GM12878 (cell line): Measurements from ENCODE around the gene SCNN1B.

Experiments used
- CTCF ChIP-seq, 3 experiments: IDR thresholded peaks in 2 of 3; conservative IDR thresholded peaks in 1 of 3; 2 replicates each; pipeline ENCODE4 v1.5.1; 2011; ENCODE audit warnings: low read depth in 3 of 3, low read length in 3 of 3, mild to moderate bottlenecking in 3 of 3, control low read depth in 2 of 3, moderate library complexity in 2 of 3, inconsistent platforms in 1 of 3, mixed read lengths in 1 of 3; ENCODE audit not compliant: control insufficient read depth in 2 of 3, insufficient read depth in 1 of 3; ENCODE audit errors: extremely low read depth in 1 of 3
- NFYB ChIP-seq: IDR thresholded peaks from 2 replicates; pipeline ENCODE4 v1.6.1; 2011; ENCODE audit warnings: low read depth, mild to moderate bottlenecking, low read length, improper control_type of control experiment, moderate library complexity; ENCODE audit not compliant: insufficient read depth
- POLR2A ChIP-seq: IDR thresholded peaks from 2 replicates; pipeline ENCODE4 v1.6.1; 2011; ENCODE audit warnings: low read depth, mild to moderate bottlenecking, low read length
- RAD21 ChIP-seq: IDR thresholded peaks from 2 replicates; pipeline ENCODE4 v1.6.1; 2011; ENCODE audit warnings: mild to moderate bottlenecking, low read depth, low read length, moderate library complexity; ENCODE audit not compliant: insufficient read depth

- TF ChIP-seq RAD21 (no peak), CTCF (IDR thresholded peaks at IDR 0.05 in 2 of 3, conservative IDR thresholded peaks at IDR 0.05 in 1 of 3; ENCODE audit: control insufficient read depth in 2 of 3, extremely low read depth in 1 of 3, insufficient read depth in 1 of 3, low read depth in 3 of 3, low read length in 3 of 3) (no peak), POLR2A (no peak), NFYB (no peak)
Measured at GRCh38 chr16:23368469-23368868, 66.4 kb downstream of the SCNN1B start.
